Brain microvascular endothelial cell (primary cell): Measurements from ENCODE around the gene CDKL1.

Experiments
- DNase-seq: peaks from one replicate; pipeline ENCODE4 v3.0.0-alpha.2; 2020
- H3K27ac ChIP-seq: fragments of 250-450 bp; sonication (Bioruptor Pico); 2 replicates; pipeline ENCODE4 v1.5.1; 2020; ENCODE audit warnings: mild to moderate bottlenecking, moderate library complexity
- H3K27me3 ChIP-seq: fragments of 250-450 bp; sonication (Bioruptor Pico); replicated peaks from 2 replicates; pipeline ENCODE4 v1.5.1; 2020; ENCODE audit warnings: mild to moderate bottlenecking
- H3K36me3 ChIP-seq: fragments of 250-450 bp; sonication (Bioruptor Pico); replicated peaks from 2 replicates; pipeline ENCODE4 v1.5.1; 2020; ENCODE audit warnings: mild to moderate bottlenecking
- H3K4me3 ChIP-seq: 2 replicates; pipeline ENCODE4 v1.5.1; 2011; ENCODE audit warnings: low read depth, mild to moderate bottlenecking, control low read depth, low read length, moderate library complexity
- in situ Hi-C: cut with HindIII; loops from 2 replicates; pipeline ENCODE4 v1.10.0; 2017; ENCODE audit warnings: low sequenced_read_pairs, low pct_ligation_motif_present
- TF ChIP-seq, protein P1 (sequence below): IDR thresholded peaks from 2 replicates; pipeline ENCODE4 v1.5.1; 2011; ENCODE audit warnings: low read depth, mild to moderate bottlenecking, moderate library complexity, low read length, control low read depth, inconsistent platforms; ENCODE audit errors: missing control alignments

Gene CDKL1

DNA sequence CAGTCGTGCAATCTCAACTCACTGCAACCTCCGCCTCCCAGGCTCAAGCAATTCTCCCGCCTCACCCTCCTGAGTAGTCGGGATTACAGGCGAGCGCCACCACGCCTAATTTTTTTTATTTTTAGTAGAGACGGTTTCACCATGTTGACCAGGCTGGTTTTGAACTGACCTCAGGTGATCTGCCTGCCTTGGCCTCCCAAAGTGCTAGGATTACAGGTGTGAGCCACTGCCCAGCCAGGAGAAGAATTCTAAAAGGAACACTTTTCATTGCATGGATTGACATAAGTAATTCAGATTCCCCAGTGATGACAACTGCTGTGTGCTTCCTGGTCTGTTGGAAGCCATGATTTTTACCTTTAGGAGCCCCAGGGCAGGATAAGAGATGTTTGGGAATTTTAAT, 62.5 kb downstream of the CDKL1 start:
- H3K4me3 ChIP-seq, result no peak overlapping the region
- no peak for DNase-seq
- no peak overlapping the region for H3K27ac ChIP-seq
- H3K27me3 ChIP-seq, result no peaks in the 10 kb centered on the region
- TF ChIP-seq, protein P1, sequence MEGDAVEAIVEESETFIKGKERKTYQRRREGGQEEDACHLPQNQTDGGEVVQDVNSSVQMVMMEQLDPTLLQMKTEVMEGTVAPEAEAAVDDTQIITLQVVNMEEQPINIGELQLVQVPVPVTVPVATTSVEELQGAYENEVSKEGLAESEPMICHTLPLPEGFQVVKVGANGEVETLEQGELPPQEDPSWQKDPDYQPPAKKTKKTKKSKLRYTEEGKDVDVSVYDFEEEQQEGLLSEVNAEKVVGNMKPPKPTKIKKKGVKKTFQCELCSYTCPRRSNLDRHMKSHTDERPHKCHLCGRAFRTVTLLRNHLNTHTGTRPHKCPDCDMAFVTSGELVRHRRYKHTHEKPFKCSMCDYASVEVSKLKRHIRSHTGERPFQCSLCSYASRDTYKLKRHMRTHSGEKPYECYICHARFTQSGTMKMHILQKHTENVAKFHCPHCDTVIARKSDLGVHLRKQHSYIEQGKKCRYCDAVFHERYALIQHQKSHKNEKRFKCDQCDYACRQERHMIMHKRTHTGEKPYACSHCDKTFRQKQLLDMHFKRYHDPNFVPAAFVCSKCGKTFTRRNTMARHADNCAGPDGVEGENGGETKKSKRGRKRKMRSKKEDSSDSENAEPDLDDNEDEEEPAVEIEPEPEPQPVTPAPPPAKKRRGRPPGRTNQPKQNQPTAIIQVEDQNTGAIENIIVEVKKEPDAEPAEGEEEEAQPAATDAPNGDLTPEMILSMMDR, result no peak
- in situ Hi-C loops, result no loop called here
- H3K36me3 ChIP-seq, result no peaks in the 10 kb centered on the region

DNA sequence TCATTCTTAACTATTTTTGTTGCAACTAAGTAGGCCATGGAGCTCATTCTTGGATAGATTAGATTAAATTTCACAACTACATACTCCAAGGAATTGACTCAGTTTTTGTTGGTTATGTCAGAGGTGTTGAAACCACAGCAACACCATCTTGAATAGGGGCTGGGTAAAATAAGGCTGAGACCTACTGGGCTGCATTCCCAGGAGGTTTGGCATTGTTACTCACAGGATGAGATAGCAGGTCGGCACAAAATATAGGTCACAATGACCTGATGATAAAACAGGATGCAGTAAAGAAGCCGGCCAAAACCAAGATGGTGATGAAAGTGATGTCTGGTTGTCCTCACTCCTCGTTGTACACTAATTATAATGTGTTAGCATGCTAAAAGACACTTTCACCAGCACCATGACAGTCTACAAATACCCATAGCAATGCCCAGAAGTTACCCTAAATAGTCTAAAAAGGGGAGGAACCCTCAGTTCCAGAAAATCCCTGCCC, 63.6 kb downstream of the CDKL1 start:
- peak overlapping the region; percentile 63 for H3K27ac ChIP-seq
- H3K27me3 ChIP-seq, result no peaks in the 10 kb centered on the region
- TF ChIP-seq, protein P1, result no peak
- in situ Hi-C loops, result no loop called here
- DNase-seq, result peak; percentile 91
- no peak overlapping the region for H3K4me3 ChIP-seq
- H3K36me3 ChIP-seq, result no peaks in the 10 kb centered on the region

DNA sequence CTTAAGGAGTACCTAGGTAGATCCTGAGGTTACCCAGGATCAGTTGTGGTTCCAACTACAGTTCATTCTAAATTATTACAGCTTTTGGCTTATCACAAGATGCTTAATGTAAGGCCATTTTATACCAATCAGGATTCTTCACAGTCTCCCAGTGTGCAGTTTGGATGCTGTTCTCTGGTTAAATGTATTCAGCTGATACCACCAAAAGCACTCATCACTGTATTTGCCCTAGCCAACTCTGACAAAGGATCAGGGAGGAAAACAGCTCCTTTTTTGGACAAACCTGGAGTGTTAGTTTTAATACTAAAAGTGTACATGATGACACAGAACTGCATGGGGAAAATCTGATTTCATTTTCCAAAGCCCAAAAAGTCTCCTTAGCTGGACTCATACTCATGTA, 65.1 kb downstream of the CDKL1 start:
- no peaks in the 10 kb centered on the region for H3K27me3 ChIP-seq
- DNase-seq, result no peak
- no peak overlapping the region for H3K4me3 ChIP-seq
- no peaks in the 10 kb centered on the region for H3K36me3 ChIP-seq
- no peak overlapping the region for H3K27ac ChIP-seq
- in situ Hi-C loops, result no loop called here
- TF ChIP-seq, protein P1, result no peak

DNA sequence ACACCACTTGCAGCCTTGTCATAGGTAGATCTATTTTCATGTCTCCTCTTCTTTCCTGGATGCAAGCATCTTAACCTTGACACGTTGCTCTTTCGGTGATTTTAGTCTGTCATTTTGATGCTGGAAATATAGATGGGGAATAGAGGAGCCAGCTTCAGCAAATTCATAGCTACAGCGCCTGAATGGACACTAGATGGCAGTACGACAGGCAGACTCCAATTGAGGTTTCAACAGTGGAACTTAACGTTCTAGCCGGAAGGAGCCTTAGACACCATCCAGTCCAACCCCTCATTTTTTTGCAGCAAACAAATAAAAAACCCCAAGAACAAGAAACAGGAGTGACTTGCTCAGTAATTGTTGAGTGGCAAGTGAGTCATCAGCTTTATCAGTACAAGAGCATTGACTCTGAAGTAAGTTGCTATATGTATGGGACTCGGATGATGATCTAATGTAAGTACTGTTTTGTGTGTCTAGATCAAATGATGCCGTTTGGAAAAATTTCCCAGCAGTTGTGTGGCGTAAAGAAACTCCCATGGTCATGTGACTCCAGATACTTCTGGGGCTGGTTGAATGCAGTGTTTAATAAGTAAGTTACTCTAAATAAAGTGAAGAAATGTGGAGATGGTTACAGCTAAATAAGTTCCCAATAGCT, 75.5 kb downstream of the CDKL1 start:
- no peaks in the 10 kb centered on the region for H3K36me3 ChIP-seq
- peak overlapping the region; percentile 97 for H3K27ac ChIP-seq
- DNase-seq, result peak; percentile 98
- in situ Hi-C loops, result no loop called here
- TF ChIP-seq, protein P1, result peak; percentile 94
- H3K27me3 ChIP-seq, result no peaks in the 10 kb centered on the region
- H3K4me3 ChIP-seq, result no peak overlapping the region

DNA sequence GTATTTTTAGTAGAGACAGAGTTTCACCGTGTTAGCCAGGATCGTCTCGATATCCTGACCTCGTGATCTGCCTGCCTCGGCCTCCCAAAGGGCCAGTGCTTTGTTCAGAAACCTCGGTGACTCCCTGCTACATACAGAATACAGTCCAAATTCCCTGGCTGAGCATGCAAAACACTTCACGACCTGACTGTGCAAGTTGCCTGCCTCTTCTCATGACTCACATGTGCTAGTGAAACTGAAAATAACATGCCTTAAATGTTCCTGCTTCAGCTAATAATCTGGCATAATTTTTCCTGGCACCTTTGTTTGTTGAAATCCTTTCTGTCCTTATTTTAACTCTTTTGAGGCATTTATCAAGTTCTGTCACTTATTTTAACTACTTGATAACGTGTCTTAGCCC, 76.4 kb downstream of the CDKL1 start:
- TF ChIP-seq, protein P1, result no peak
- Histone ChIP-seq H3K27me3 (no peaks in the 10 kb centered on the region), H3K27ac (peak overlapping the region; percentile 97), H3K36me3 (no peaks in the 10 kb centered on the region), H3K4me3 (no peak overlapping the region)
- DNase-seq, result peak; percentile 71
- in situ Hi-C loops, result no loop called here

DNA sequence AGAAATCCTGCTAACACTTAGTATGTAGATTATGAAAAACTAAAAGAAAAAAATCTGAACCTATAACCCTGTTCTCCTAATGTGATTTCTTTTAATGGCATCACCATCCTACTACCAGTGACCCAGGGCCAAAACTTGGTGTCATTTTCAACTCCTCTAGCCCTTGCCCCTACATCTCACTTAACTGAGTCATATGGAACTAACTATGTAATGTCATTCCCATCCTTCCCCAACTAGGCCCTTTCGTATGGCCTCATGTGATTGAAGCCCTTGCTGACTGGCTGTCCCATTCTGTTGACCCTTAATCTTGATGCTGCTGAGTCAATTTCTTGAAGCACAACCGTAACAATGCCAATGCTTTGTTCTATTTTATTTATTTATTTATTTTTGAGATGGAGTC, 77.0 kb downstream of the CDKL1 start:
- TF ChIP-seq, protein P1, result no peak
- Histone ChIP-seq H3K4me3 (no peak overlapping the region), H3K36me3 (no peaks in the 10 kb centered on the region), H3K27ac (peak overlapping the region; percentile 97), H3K27me3 (no peaks in the 10 kb centered on the region)
- peak; percentile 22 for DNase-seq
- in situ Hi-C loops, result no loop called here
